HepG2 (cell line): Measurements from ENCODE around the gene FSHR. TPM values are rescaled to one million over a fixed set of nuclear protein-coding genes. Genes with fewer than 3 reads are reported as not detected.
A peak's percentile ranks its signal among the peaks of the same experiment; 100 is the strongest.

Experiments used
- HNF4G ChIP-seq, 2 experiments: sonication (generic) in 1 of 2; formaldehyde crosslinking in 1 of 2; IDR thresholded peaks; 2 replicates each; pipeline versions ENCODE4 v1.4.0 to v1.6.1; 2011 to 2020; ENCODE audit warnings: borderline replicate concordance in 2 of 2, low read depth in 2 of 2, mild to moderate bottlenecking in 2 of 2, low read length in 1 of 2, missing genetic modification reagents in 1 of 2, moderate library complexity in 1 of 2
- IRX3 ChIP-seq: sonication (generic); formaldehyde crosslinking; IDR thresholded peaks from 2 replicates; pipeline ENCODE4 v1.8.1; 2023; ENCODE audit warnings: mild to moderate bottlenecking, low read depth, missing genetic modification reagents, borderline replicate concordance
- SOX5 ChIP-seq: IDR thresholded peaks from 2 replicates; pipeline ENCODE4 v1.6.1; 2016; ENCODE audit warnings: borderline replicate concordance
- TOE1 ChIP-seq: sonication (generic); formaldehyde crosslinking; IDR thresholded peaks from 2 replicates; pipeline ENCODE4 v1.4.0; 2020; ENCODE audit warnings: mild to moderate bottlenecking, missing genetic modification reagents
- ZFX ChIP-seq: sonication (generic); formaldehyde crosslinking; IDR thresholded peaks from 2 replicates; pipeline ENCODE4 v1.4.0; 2020; ENCODE audit warnings: mild to moderate bottlenecking, low read depth, missing genetic modification reagents, moderate library complexity
- ZMYM2 ChIP-seq: sonication (generic); formaldehyde crosslinking; IDR thresholded peaks from 2 replicates; pipeline ENCODE4 v1.8.0; 2022; ENCODE audit warnings: mild to moderate bottlenecking, missing genetic modification reagents
- ZNF501 ChIP-seq: sonication (generic); formaldehyde crosslinking; IDR thresholded peaks from 2 replicates; pipeline ENCODE4 v1.5.1; 2020; ENCODE audit warnings: mild to moderate bottlenecking, moderate library complexity, missing genetic modification reagents
- ZNF503 ChIP-seq: sonication (generic); formaldehyde crosslinking; IDR thresholded peaks from 2 replicates; pipeline ENCODE4 v1.4.0; 2020; ENCODE audit warnings: missing genetic modification reagents
- ZNF660 ChIP-seq: sonication (generic); formaldehyde crosslinking; IDR thresholded peaks from 2 replicates; pipeline ENCODE4 v1.5.1; 2020; ENCODE audit warnings: mild to moderate bottlenecking, low read depth, missing genetic modification reagents, borderline replicate concordance
- ZNF746 ChIP-seq: sonication (generic); formaldehyde crosslinking; IDR thresholded peaks from 2 replicates; pipeline ENCODE4 v1.8.0; 2022; ENCODE audit warnings: mild to moderate bottlenecking, missing genetic modification reagents
- ZUFSP ChIP-seq: sonication (generic); formaldehyde crosslinking; IDR thresholded peaks from 2 replicates; pipeline ENCODE4 v1.9.0; 2021; ENCODE audit warnings: missing genetic modification reagents, mild to moderate bottlenecking, borderline replicate concordance
- polyA plus RNA-seq, 8 experiments: library from polyadenylated mRNA; depleted of rRNA in 3 of 8; stranded (reverse) in 7 of 8; unstranded in 1 of 8; fragments of >200 nt; fragmentation: Illumina TruSeq in 4 of 8; extraction: Trizol in 4 of 8; gene quantifications; 2 replicates each; pipeline versions ENCODE4 v1.2.1 to v1.2.3, GENCODE V29; 2011 to 2016; ENCODE audit warnings: low read depth in 4 of 8, missing spikeins in 1 of 8, mixed read lengths in 1 of 8; ENCODE audit not compliant: insufficient read depth in 1 of 8
- total RNA-seq, 5 experiments: library from RNA; depleted of rRNA; stranded (reverse); fragments of >200 nt; fragmentation: Illumina TruSeq; extraction: Trizol; gene quantifications; 2 replicates each; pipeline ENCODE4 v1.2.3, GENCODE V29; 2016; ENCODE audit warnings: low read depth in 1 of 5
- TF ChIP-seq, protein P1 (sequence below), 2 experiments: fragments of 450-650 bp in 1 of 2; sonication (generic) in 1 of 2; formaldehyde crosslinking in 1 of 2; IDR thresholded peaks; 2 replicates each; pipeline versions ENCODE4 v1.6.1 to v1.8.0; 2016 to 2022; ENCODE audit warnings: antibody characterized with exemption in 1 of 2, mild to moderate bottlenecking in 1 of 2, missing genetic modification reagents in 1 of 2
- TF ChIP-seq, protein P2 (sequence below): sonication (generic); formaldehyde crosslinking; IDR thresholded peaks from 2 replicates; pipeline ENCODE4 v1.4.0; 2020; ENCODE audit warnings: mild to moderate bottlenecking, low read depth, missing genetic modification reagents
- TF ChIP-seq, protein P3 (sequence below): sonication (generic); formaldehyde crosslinking; IDR thresholded peaks from 2 replicates; pipeline ENCODE4 v1.8.1; 2023; ENCODE audit warnings: missing genetic modification reagents, inconsistent platforms, borderline replicate concordance

The FSHR gene
- total and polyA plus RNA-seq, 2 of the 13 experiments (the other 11 are each of a cell fraction or from before 2014, with no cell fraction given): not detected

DNA sequence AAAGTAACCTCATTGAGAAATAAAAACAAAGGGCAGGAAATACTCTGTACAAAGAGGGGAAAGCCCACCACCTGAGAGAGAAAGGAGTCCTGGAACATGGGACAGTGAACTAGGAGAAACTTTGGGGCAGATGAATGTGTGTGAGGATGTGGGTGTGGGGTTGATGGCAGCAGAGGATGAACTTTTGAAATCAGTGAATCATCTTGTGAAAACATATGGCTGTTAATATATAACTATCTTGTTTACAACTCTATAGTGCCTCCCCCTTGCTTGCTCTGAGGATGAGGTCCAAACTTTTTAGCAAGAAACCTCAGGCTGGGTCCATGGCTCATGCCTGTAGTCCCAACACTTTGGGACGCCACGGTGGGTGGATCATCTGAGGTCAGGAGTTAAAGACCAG lies 227.0 kb downstream of the FSHR start (continued):
- TF ChIP-seq, protein P1, sequence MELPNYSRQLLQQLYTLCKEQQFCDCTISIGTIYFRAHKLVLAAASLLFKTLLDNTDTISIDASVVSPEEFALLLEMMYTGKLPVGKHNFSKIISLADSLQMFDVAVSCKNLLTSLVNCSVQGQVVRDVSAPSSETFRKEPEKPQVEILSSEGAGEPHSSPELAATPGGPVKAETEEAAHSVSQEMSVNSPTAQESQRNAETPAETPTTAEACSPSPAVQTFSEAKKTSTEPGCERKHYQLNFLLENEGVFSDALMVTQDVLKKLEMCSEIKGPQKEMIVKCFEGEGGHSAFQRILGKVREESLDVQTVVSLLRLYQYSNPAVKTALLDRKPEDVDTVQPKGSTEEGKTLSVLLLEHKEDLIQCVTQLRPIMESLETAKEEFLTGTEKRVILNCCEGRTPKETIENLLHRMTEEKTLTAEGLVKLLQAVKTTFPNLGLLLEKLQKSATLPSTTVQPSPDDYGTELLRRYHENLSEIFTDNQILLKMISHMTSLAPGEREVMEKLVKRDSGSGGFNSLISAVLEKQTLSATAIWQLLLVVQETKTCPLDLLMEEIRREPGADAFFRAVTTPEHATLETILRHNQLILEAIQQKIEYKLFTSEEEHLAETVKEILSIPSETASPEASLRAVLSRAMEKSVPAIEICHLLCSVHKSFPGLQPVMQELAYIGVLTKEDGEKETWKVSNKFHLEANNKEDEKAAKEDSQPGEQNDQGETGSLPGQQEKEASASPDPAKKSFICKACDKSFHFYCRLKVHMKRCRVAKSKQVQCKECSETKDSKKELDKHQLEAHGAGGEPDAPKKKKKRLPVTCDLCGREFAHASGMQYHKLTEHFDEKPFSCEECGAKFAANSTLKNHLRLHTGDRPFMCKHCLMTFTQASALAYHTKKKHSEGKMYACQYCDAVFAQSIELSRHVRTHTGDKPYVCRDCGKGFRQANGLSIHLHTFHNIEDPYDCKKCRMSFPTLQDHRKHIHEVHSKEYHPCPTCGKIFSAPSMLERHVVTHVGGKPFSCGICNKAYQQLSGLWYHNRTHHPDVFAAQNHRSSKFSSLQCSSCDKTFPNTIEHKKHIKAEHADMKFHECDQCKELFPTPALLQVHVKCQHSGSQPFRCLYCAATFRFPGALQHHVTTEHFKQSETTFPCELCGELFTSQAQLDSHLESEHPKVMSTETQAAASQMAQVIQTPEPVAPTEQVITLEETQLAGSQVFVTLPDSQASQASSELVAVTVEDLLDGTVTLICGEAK (IDR thresholded peaks at IDR 0.05): no peak
- TF ChIP-seq, protein P1 (CRISPR knock-in tag; IDR thresholded peaks at IDR 0.05): no peak
- TF ChIP-seq ZNF746 (CRISPR knock-in tag) (no peak), ZMYM2 (CRISPR knock-in tag) (no peak), SOX5 (CRISPR knock-in tag) (peak; percentile 24; the same call in 1 of the 2 replicates), ZNF501 (CRISPR knock-in tag) (no peak), TOE1 (CRISPR knock-in tag) (no peak), IRX3 (CRISPR knock-in tag) (no peak), ZNF503 (no peak), HNF4G (IDR thresholded peaks at IDR 0.05; ENCODE audit: borderline replicate concordance, low read depth, low read length) (no peak), HNF4G (CRISPR knock-in tag; IDR thresholded peaks at IDR 0.05; ENCODE audit: borderline replicate concordance, low read depth) (no peak), ZFX (CRISPR knock-in tag) (no peak), ZUFSP (CRISPR knock-in tag) (no peak), ZNF660 (CRISPR knock-in tag) (no peak)
- TF ChIP-seq, protein P2, sequence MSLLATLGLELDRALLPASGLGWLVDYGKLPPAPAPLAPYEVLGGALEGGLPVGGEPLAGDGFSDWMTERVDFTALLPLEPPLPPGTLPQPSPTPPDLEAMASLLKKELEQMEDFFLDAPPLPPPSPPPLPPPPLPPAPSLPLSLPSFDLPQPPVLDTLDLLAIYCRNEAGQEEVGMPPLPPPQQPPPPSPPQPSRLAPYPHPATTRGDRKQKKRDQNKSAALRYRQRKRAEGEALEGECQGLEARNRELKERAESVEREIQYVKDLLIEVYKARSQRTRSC (CRISPR knock-in tag): no peak
- TF ChIP-seq, protein P3, sequence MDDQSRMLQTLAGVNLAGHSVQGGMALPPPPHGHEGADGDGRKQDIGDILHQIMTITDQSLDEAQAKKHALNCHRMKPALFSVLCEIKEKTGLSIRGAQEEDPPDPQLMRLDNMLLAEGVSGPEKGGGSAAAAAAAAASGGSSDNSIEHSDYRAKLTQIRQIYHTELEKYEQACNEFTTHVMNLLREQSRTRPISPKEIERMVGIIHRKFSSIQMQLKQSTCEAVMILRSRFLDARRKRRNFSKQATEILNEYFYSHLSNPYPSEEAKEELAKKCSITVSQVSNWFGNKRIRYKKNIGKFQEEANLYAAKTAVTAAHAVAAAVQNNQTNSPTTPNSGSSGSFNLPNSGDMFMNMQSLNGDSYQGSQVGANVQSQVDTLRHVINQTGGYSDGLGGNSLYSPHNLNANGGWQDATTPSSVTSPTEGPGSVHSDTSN (CRISPR knock-in tag): no peak
